SKM-1 (cell line): Measurements from ENCODE around the gene SLC37A1.
"Not testable (repeated sequence)": the region's sequence is repeated elsewhere in the genome, so short reads cannot be mapped to it uniquely, and the experiment has no call there.

Source experiments
- DNase-seq: peaks from one replicate; lab custom pipeline; 2025; ENCODE audit not compliant: unreplicated experiment; lab: John Stamatoyannopoulos, UW

Gene SLC37A1

GRCh38 chr21:42513151-42513984, at the start of gene SLC37A1:
Gene SLC37A1, plus strand, starts transcription at chr21:42513852. Its CDS starts 4,603 bp downstream, at chr21:42518455.
- DNase-seq: no peak

DNA sequence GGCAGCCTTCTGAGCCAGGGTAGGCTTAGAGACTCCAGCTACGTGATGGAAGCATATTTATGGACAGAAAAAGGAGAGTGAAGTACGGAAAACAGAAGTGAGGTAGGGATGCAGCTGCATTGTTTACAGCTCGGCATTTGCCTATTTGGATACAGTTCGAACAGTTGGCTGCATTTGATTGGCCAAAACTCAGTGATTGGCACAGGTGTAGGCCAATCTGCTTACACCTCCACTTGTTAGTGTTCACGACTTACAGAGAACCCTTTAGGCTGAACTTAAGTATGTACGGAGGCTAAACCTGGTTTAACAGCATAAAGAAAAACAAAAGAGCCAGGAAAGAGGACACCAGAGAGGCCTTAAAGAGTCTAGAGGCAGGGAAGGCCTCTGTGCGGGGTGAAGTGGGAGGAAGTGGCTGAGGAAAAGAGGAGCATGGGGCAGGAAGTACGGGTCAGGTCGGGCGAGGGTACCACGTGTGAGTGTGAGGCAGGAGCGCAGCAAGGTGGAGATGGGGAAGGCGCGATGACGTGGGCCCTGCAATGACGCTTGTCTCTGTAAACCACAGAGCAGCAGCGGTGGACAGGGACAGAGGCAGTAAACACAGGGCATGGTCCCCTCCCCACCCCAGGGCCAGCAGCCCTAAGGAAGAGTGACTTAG, 49.7 kb upstream of the SLC37A1 start:
- no peak for DNase-seq

- no peak for DNase-seq
These were observed 48.4 kb upstream of the SLC37A1 start for GRCh38 chr21:42465008-42465802.

DNA sequence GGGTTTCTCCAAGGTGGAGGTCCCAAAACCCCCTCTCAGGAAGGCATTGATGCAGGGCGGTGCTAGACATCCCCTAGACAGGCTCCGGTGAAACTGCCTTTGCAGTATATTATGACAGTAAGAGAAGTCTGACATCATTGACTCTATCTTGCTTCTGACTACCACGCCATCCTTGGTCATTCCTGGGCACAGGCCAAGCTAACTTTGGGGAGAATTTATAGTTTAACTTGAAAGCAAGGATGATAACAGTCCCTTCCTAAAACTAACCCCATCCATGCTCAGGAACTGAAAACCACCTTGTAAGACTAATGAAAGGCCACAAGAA, 47.9 kb upstream of the SLC37A1 start:
- DNase-seq: no peak

- DNase-seq: no peak
These were observed 47.0 kb upstream of the SLC37A1 start for GRCh38 chr21:42466700-42467099.

DNA sequence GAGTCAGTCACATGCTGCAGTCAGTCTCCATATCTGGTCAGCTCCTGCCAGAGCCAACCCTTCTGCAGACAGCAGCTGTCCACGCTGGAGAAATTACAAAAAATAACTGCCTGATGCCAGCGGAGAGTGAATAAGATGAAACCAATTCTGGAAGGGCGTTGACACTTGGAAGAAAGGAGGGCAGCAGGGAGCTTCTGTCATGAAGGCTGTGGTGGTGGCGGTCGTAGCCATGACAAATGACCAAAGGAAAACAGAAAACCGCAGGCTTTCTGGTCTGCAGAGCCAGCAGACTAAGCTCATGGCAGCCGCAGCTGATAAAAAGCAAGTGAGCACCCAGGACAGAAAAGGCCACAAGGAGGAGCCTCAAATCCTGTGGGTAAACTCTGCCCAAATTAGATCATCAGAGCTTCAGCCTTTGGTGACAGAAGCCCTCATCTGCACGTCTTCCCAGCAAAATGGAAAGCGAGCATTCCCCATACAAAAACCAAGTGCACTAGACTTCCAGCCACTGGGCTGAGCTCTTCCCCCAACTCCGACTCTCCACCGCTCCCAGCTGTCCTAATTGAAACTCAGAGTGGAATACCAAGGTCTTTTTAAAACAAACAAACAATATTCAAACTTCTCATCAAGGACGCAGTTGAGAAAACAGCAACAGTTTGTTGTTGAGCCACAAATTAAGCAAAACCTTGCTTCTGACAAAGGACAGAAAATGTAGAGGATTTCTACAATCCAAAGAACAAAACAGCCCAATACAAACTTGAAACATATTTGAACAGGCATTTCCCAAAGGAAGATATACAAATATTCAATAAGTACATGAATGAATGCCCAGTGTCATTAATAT, 46.3 kb upstream of the SLC37A1 start:
- no peak for DNase-seq

DNA sequence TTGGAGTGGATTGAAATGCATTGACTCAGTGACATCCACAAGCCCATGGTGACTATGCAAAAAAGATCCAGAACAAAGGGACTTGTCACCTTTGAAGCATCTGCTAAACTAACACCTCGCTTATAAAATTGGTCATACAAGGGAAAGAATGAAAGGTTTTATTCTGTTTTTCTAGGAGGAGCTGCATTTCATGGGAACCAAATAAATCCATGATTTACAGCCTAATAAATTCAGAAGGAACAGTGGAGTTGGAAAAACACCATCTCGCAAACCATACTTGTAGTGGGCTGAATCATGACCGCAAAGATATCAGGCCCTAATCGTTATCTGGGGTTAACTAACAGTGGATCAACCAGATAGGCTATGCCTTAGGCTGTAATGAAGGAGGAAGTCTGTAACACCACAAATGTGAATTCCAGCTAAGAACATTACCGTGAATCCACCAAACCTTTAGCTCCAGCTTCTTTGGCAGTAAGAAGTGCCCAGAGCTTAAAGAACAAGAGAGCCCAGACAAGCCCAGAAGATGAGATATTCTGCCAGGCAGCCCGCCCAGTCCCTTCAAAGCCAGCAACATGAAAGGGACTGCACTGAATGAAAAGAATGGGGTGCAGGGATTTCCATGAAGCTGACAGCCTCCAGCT, 45.0 kb upstream of the SLC37A1 start:
- DNase-seq: no peak

- DNase-seq: no peak
These were observed 44.4 kb upstream of the SLC37A1 start for GRCh38 chr21:42469272-42469671.

DNA sequence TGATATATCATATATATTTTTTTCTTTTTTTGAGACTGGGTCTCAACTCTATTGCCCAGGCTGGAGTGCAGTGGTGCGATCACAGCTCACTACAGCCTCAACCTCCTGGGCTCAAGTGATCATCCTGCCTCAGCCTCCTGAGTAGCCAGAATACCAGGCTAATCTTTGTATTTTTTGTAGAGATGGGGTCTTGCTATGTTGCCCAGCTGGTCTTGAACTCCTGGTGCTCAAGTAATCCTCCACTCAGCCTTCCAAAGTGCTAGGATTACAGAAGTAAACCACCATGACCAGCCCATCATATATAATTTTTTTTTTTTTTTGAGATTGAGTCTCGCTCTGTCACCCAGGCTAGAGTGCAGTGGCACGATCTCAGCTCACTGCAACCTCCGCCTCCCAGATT, 43.9 kb upstream of the SLC37A1 start:
- not testable (repeated sequence) for DNase-seq

GRCh38 chr21:42471206-42471605, 42.4 kb upstream of the SLC37A1 start:
- no peak for DNase-seq

DNA sequence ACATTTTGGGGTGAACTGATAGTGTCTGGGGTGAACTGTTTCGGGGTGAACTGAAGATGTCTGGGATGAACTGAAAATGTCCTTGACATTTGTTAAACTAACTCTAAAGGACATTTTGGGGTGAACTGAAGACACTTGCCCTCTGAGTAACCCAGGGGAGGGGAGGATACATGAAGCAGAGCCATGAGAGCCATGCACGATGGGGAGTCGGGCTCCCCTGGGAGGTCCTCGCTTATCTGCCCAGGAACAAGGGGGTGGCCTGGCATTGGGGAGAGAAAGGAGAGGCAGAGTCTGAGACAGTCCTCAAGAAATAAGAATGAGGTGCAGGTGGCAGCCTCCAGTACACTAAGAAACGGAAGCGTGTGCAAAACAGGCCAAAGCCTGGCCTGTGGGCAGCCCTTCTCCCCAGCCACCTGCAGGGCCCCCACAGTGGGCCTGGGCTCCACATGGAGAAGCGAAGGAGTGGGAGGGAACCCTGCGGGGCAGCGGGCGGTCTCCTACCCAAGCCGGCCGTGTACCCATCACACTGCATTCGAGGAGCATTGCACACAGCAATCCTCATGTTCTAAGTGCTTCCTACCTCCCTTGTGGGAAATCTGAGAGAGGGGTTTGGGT, 41.8 kb upstream of the SLC37A1 start:
- no peak for DNase-seq

DNA sequence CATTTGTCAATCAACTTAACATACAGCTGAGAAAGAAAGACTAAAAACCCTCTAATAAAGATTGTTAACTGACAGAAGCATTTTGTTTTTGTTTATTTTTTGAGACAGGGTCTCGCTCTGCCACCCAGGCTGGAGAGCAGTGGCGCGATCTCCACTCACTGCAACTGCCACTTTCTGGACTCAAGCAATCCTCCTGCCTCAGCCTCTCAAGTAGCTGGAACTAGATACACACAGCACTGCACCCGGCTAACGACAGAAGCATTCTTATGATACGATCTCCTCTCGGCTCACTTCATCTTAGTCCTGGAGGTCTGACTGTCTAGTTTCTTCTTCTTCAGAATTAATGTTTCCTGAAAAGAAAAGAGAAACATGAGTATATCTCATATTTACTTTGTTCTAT, 41.1 kb upstream of the SLC37A1 start:
- no peak for DNase-seq

GRCh38 chr21:42473498-42474042, 40.1 kb upstream of the SLC37A1 start:
- DNase-seq: no peak

- no peak for DNase-seq
These were observed 39.4 kb upstream of the SLC37A1 start for GRCh38 chr21:42474043-42474831.

- DNase-seq: no peak
These were observed 38.6 kb upstream of the SLC37A1 start for GRCh38 chr21:42475036-42475435.

DNA sequence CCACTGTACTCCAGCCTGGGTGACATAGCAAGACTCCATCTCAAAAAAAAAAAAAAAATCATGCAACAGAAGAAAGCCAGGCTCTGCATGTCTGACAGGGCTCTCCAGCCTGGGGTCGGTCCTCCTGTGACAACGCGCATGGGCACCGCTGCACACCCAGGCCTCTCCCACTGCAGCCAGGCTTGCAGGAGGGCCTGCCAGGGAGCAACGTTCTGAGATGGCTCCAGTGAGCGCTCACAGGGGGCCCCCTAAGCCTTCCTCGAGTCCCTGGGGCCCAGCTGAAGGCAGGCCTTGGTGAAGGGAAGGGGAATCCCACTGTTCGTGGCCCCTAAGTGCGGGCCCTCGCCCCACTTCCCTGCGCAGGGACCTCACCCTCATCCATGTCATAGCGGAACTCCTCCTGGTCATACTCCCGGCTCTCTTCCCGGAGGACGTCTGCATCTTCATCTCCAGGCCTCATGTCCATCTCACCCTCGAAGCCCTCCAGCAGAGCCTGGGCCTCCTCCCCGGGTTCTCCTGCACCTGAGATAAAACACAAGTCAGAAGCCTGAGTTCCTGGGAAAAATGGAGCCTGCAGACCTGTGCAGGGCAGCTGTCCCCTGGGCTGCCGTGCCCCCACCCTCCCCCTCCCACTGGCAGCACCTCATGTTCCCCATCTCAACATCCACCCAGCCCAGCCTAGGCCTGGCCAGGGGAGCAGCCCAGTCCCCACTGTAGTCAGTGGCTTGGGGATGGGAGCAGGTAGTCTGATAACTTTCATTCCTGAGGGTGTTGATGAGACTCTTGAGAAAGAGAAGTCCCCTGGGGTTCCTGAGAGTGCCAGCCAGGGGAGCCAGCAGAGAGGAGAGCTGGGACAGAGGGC, 37.9 kb upstream of the SLC37A1 start:
- no peak for DNase-seq

DNA sequence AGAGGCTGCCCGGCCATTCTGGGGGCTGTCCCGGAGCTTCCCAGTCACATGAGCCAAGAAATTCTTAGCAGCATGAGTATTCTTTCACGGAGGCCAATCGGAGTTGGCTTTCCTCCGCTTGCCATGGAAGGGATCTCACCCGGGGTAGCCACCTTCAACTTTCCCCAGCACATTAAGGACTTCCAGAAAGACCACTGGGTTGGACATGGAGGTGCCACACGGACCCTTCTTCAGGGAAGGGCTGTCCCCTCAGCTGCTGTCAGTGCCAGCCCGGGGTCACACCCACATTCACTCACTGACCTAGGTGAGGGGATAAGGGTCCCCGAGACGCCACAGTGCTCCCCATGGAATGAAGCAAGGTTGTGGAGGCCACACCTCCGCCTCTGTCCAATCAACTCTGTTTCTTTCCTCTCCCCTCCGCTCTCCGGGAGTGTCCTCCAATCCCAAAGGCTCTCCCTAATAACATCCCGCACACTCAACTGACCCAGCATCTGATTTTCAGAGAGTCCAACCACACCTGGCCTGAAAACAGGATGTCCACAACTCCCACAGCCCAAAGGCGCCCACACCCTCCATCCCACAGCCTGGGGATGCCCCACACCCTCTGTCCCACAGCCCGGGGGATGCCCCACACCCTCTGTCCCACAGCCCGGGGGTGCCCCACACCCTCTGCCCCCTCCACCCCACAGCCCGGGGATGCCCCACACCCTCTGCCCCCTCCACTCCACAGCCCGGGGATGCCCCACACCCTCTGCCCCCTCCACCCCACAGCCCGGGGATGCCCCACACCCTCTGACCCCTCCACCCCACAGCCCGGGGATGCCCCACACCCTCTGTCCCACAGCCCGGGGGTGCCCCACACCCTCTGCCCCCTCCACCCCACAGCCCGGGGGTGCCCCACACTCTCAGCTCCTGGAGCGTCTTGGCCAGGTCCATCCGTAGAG, 37.0 kb upstream of the SLC37A1 start:
- DNase-seq: no peak
